NB4 (cell line): ENCODE measurements around the gene ASCC2.

Experiments used
- MYC ChIP-seq: IDR thresholded peaks from 2 replicates; pipeline ENCODE4 v1.6.1; 2011; ENCODE audit warnings: low read depth, low read length
- POLR2A ChIP-seq: IDR thresholded peaks from 2 replicates; pipeline ENCODE4 v1.6.1; 2011; ENCODE audit warnings: mild to moderate bottlenecking; ENCODE audit not compliant: insufficient read length; ENCODE audit errors: extremely low read depth
- TF ChIP-seq, protein P1 (sequence below): IDR thresholded peaks from one replicate; pipeline ENCODE4 v1.5.1; 2012; ENCODE audit warnings: low read depth, low read length
- TF ChIP-seq, protein P2 (sequence below): IDR thresholded peaks from 2 replicates; pipeline ENCODE4 v1.6.1; 2011; ENCODE audit warnings: low read depth, low read length

DNA sequence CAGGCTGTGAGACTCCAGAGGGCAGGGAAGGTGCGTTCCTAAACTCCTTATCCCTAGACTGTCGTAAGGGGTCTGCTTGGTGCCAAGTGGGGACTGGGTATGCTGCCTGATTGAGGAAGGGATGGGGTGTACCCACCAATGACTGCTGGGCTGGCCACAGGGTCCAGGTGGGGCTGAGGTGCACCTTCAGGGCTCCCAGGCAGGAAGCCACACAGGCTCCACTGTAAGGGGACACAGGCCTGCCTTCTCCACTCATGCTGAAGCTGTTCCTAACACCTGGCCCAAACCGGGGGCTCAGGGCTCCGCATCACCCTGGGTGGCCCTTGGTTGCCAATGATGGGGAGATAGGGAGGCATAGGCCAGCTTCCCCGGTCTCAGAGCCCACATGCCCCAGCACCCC, 97.9 kb downstream of the ASCC2 start:
- TF ChIP-seq, protein P1, sequence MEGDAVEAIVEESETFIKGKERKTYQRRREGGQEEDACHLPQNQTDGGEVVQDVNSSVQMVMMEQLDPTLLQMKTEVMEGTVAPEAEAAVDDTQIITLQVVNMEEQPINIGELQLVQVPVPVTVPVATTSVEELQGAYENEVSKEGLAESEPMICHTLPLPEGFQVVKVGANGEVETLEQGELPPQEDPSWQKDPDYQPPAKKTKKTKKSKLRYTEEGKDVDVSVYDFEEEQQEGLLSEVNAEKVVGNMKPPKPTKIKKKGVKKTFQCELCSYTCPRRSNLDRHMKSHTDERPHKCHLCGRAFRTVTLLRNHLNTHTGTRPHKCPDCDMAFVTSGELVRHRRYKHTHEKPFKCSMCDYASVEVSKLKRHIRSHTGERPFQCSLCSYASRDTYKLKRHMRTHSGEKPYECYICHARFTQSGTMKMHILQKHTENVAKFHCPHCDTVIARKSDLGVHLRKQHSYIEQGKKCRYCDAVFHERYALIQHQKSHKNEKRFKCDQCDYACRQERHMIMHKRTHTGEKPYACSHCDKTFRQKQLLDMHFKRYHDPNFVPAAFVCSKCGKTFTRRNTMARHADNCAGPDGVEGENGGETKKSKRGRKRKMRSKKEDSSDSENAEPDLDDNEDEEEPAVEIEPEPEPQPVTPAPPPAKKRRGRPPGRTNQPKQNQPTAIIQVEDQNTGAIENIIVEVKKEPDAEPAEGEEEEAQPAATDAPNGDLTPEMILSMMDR = no peak
- TF ChIP-seq MYC = no peak
- TF ChIP-seq POLR2A = no peak
- TF ChIP-seq, protein P2, sequence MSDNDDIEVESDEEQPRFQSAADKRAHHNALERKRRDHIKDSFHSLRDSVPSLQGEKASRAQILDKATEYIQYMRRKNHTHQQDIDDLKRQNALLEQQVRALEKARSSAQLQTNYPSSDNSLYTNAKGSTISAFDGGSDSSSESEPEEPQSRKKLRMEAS = no peak
